GM18951 (cell line): ENCODE measurements around the gene STK32B.

ENCODE experiments used
- POLR2A ChIP-seq: IDR thresholded peaks from 4 replicates; pipeline ENCODE4 v1.6.1; 2011; ENCODE audit warnings: mild to moderate bottlenecking; ENCODE audit not compliant: insufficient read length, insufficient read depth; ENCODE audit errors: extremely low read depth
- in situ Hi-C: fragments of 300-500 bp; cut with MboI; formaldehyde crosslinking; loops from one replicate; pipeline ENCODE4 v1.12.0; 2022; ENCODE audit warnings: low sequenced_read_pairs, mixed read lengths, inconsistent platforms; ENCODE audit not compliant: unreplicated experiment

Gene STK32B

DNA sequence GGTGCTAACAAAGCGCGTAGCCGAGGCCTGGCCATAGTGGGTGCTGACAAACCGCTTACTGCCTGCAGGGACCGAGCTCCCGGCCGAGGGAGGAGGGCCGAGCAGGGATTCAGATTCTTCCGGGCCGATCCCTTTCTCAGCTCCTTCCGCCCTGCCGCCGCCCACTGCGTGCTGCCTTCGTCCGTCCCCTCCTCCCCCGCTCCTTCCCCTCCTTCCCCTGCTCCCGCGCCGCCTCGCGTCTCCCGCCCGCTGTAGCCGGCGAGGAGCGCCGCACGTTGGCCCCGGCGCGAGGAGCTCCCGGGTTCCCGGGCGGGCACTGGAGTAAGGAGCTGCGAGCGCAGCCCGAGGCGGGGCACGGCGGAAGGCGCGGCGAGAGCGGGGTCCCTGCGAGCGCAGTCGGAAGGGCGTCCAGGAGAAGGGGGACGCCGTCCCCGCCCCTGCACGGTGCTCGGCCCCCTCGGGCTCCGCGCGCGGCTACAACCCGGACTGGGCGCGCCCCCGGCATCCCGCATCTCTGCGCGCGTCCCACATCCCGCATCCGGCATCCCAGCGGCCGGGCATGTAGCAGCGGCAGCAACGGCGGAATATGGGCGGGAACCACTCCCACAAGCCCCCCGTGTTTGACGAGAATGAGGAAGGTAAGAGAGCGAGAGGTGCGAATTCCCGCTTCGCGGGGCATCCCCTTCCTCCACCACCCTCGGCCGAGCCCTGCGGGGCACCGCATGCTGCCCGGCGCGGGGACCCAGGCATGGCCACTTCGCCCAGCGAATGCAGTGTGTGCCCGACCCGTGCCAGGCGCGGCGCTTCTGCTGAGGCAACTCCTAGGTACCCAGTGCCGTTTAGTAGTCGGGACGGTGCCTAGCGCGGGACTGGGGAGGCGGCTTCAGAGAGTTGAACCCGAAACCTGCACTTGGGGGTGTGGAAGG lies at the start of gene STK32B:
TSS of gene STK32B (plus strand) at position 203 of the 926 bp plus-strand sequence.
- TF ChIP-seq POLR2A: no peak
- in situ Hi-C loops: no loop called here

DNA sequence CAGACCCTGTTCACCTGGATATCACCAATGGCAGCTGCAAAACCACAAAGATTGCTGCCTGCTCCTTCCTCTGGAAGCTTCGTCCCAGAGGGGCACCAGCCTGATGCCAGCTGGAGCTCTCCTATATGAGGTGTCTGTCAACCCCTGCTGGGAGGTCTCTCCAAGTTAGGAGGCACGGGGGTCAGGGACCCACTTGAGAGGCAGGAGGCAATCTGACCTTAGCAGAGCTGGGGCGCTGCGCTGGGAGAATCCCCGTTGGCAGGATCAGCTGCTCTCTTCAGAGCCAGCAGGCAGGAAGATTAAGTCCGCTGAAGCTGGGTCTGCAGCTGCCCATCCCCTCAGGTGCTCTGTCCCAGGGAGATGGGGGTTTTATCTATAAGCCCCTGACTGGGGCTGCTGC lies 49.6 kb upstream of the STK32B start:
- in situ Hi-C loops: loop anchor here (25.0 kb wide), 1 partner anchor 811 kb away; no protein-coding TSS in a partner anchor

DNA sequence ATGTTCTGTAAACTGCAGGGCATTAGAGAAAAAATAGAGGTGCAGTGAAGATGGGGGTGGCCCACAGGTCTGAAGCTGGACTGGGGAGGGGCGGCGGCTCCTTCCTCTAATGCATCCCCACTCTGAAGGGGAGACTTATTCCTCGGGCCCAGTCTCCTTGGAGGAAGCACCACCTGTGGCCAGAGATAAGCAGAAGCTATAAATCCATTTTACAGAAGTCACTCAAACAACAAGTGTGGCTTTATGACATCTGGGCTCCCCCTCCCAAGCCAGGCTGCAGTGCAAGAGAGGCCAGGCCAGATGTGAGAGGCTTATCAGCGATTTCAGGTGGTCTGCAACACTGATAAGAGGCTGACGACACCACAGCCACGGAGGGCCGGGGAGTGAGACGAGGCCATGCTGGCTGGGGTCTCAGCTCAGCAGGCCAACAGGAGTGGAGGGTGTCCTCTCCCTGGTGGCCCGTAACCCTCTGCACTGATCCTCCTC lies 47.9 kb upstream of the STK32B start:
- in situ Hi-C loops: loop anchor here (25.0 kb wide), 1 partner anchor 809 kb away; no protein-coding TSS in a partner anchor
- TF ChIP-seq POLR2A: no peak

DNA sequence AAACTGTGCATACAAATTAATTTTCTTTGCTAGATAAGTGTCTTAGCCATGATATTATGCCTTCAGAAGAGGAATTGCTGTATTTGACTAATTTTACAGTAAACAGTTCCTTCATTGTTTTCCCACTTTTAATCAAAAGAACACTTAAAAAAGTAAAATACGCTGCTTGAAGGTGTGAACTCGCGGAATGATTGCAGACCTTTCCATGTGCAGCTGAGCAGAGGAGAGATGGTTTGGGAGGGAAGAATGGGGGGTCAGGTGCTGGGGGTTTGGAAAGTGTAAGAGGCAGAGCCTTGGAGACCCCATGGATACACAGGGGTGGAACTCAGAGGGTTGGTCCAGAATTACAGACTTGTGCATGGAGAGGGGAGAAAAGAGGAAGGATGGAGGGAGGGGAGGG lies 47.4 kb upstream of the STK32B start:
- in situ Hi-C loops: loop anchor here (25.0 kb wide), 1 partner anchor 808 kb away; no protein-coding TSS in a partner anchor
- TF ChIP-seq POLR2A: no peak

DNA sequence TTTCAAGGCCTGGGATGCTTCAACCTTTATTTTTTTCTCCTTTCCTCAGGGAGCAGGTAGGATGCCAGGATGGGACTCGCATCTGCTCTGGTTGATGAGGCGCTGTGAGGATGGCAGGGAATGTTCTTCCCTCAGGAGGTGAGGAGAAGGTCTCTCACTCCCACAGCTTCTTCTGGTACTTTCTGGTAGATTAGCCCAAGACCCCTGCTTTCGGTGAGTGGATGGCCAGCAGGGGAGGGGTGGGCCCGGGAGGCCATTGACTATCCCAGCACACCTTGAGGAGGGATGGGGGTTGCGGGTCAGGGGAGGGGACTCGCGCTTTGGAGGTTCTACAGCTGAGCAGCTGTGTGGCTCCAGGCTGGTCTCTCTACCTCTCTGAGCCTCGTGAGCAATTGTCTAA lies 46.8 kb upstream of the STK32B start:
- in situ Hi-C loops: loop anchor here (25.0 kb wide), 1 partner anchor 808 kb away; no protein-coding TSS in a partner anchor
- no peak for TF ChIP-seq POLR2A

DNA sequence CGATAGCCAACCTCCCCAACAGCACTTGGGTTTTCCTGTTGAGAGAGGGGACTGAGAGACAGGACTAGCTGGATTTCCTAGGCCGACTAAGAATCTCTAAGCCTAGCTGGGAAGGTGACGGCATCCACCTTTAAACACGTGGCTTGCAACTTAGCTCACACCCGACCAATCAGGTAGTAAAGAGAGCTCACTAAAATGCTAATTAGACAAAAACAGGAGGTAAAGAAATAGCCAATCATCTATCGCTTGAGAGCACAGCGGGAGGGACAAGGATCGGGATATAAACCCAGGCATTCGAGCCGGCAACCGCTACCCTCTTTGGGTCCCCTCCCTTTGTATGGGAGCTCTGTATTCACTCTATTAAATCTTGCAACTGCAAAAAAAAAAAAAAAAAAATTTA lies 44.3 kb upstream of the STK32B start:
- in situ Hi-C loops: loop anchor here (25.0 kb wide), 1 partner anchor 805 kb away; no protein-coding TSS in a partner anchor

DNA sequence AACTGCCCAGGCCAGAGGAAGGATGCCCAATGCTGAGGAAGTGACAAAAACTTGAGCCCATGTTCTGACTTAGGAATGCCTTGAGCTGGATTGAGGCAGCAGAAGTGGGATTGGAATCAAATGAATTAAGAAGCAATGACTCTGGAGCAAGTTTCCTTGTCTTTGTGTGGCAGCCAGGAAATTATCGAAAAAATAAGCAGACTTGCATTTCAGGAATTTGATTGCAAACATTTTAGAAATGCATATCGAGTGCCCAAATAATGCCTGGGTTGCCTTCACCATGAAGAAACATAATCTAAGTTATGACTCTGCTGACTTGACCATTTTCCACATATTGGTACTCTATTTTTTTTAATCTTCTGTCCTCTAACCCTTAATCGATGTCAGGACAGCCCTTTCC lies 41.5 kb upstream of the STK32B start:
- no peak for TF ChIP-seq POLR2A
- in situ Hi-C loops: loop anchor here (25.0 kb wide), 1 partner anchor 803 kb away; no protein-coding TSS in a partner anchor

DNA sequence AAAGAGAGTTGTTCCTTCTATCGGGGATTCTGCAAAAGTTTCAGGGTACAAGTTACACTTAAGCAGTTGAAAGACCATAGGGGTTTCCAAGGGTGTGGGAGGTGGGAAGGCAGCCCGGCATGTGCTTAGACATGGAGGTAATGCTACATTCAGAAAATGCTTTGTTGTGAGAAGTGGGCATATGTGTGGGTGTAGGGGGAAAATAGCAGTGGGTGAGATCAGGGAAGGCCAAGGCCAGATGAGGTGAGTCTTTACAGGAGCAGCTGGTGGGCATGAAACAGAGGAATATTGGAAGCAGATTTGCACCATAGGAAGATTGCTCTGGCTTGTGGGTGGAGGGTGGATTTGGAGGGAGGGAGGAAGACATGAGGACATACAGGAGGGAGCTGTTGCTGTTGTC lies 40.3 kb upstream of the STK32B start:
- in situ Hi-C loops: loop anchor here (25.0 kb wide), 1 partner anchor 801 kb away; no protein-coding TSS in a partner anchor
- no peak for TF ChIP-seq POLR2A

DNA sequence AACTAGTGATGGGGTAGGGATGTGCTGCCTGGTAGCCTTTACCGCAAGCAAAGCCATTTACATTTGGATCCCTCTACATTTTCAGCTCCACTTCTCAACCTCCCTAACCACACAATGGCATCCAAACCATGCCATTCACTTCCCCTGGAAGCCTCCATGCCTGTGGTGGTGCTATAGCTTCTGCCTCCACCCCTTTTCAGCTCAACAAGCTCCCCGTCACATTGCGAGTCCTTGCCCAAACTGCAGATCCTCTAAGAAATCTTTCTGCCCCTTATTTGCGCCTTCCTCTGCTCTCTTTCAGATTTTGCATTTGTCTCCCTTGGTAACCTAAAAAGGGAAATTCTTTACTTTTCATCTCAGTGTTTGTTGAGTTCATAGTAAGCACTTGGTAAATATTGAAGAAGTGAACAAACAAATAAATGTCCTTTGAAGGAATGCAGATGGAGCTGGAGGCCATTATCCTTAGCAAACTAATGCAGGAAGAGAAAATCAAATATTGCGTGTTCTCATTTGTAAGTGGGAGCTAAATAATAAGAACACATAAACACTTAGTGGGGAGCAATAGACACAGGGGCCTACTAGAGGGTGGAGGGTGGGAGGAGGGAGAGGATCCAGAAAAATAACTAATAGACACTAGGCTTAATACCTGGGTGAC lies 38.9 kb upstream of the STK32B start:
- TF ChIP-seq POLR2A: no peak
- in situ Hi-C loops: loop anchor here (25.0 kb wide), 1 partner anchor 800 kb away; no protein-coding TSS in a partner anchor

DNA sequence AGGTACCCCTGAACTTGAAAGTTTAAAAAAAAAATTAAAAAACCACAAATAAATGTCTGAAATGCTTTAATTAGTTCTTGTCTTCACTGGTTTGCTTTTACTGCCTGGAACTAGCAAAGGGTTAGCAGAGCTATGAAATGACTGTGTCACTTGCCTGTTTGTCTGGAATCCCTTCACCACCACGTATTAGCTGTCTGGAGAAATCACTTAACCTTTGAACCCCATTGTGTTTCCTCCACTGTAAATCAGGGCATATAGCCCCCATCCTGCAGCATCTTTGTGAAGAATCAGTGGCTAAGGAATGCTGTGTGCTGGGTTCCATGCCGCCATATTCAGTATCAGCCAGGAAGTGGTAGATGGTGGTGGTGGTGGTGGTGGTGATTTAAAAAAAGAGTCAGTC lies 38.3 kb upstream of the STK32B start:
- TF ChIP-seq POLR2A: no peak
- in situ Hi-C loops: loop anchor here (25.0 kb wide), 1 partner anchor 799 kb away; no protein-coding TSS in a partner anchor

DNA sequence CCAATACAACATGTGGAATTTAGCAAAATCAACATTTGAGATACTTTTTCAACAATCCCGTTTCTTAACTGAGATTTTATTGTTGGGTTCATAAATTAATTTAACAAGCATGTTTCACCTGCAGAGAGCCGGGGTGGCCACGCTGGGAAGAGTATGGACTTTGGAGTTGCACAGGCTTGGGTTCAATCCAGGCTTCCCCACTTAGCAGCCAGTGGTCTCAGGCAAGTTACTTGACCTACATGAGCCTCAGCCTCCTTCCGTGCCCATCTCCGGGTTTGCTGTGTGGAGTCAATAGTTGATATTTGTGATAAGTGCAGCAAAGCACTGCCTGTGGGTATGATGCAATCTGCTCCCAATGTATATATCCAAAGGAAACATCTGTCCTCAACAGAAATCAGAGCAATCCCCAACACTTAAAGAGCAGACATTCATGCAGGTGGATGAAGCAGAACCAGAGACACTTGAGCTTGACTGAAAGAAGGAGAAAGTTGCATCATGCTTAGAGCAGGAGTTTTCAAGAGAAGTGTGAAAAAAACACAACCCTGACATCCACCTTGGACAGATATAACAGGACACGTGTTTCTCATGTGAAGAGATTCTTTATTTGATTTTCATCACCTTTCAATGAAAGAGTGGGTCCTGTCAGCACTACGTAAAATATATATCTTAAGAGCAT lies 37.1 kb upstream of the STK32B start:
- in situ Hi-C loops: loop anchor here (25.0 kb wide), 1 partner anchor 798 kb away; no protein-coding TSS in a partner anchor
- no peak for TF ChIP-seq POLR2A

DNA sequence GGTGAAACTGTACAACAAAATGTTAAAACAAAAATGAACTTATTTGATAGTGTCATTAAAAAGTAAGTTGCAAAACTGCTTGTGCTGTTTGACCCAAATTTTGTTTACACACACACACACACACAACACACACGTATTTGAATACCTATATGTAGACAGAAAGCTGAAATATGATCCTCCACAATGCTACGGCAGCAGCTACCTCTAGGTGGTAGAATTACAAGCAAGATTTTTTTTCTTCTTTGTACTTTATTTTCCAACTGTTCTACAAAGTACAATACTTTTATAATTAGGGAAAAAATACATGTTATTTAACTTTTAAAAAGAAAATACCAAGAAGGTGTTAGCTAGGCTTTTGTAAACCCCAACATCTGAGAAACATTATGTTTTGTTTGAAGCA lies 33.2 kb upstream of the STK32B start:
- in situ Hi-C loops: loop anchor here (25.0 kb wide), 1 partner anchor 794 kb away; no protein-coding TSS in a partner anchor
- no peak for TF ChIP-seq POLR2A

DNA sequence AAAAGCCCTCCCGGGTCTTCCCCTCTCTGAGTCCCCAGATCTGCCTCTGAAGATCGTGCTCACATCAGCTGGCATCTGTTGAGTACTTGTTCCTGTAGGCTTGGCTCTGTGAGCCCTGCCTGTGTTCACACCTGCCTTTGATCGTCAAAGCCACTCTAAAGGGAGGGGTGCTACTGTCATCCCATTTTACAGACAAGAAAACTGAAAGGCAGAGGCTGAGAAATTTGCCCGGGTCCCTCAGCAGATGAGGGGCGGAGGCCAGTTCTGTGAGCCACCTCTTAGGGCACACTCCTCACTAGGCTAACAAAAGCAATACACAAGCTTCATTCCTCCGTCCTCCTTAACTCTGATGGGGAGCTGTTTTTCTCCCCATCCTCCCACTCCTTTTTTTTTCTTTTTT lies 32.7 kb upstream of the STK32B start:
- TF ChIP-seq POLR2A: no peak
- in situ Hi-C loops: loop anchor here (25.0 kb wide), 1 partner anchor 794 kb away; no protein-coding TSS in a partner anchor
